SK-N-SH (cell line): ENCODE measurements around the gene LXN. TPM values are rescaled to one million over a fixed set of nuclear protein-coding genes. Genes with fewer than 3 reads are reported as not detected.

Experiments
- CTCF ChIA-PET: fragments of 300-600, 350-600 bp; formaldehyde crosslinking; extraction: SDS; loops from one replicate; lab custom pipeline; 2021; lab: Yijun Ruan, JAX
- POLR2A ChIA-PET: fragments of 350-600 bp; sonication (Branson Sonifier 250); formaldehyde crosslinking; extraction: SDS; loops from one replicate; lab custom pipeline; 2020; ENCODE audit warnings: antibody characterized with exemption, inconsistent platforms; lab: Yijun Ruan, JAX
- DNase-seq: peaks from one replicate; pipeline ENCODE4 v3.0.0; 2012
- H2AFZ ChIP-seq: fragments of 200-600 bp; sonication (generic); 2 replicates; pipeline ENCODE4 v1.8.1; 2016; ENCODE audit warnings: antibody characterized with exemption, mild to moderate bottlenecking, low read depth
- H3F3A ChIP-seq: fragments of 200-600 bp; sonication (generic); replicated peaks from 2 replicates; pipeline ENCODE3; 2016; ENCODE audit warnings: antibody characterized with exemption, mild to moderate bottlenecking; ENCODE audit not compliant: insufficient read depth
- H3K27ac ChIP-seq, 2 experiments: fragments of 200-500 bp in 1 of 2; fragments of 200-600 bp in 1 of 2; sonication (Bioruptor generic) in 1 of 2; sonication (generic), shearing (Covaris generic) in 1 of 2; 2 replicates each; pipeline versions ENCODE4 v1.5.1 to v1.6.1; 2014 to 2016; ENCODE audit warnings: low read depth in 2 of 2, inconsistent platforms in 1 of 2, low read length in 1 of 2, mild to moderate bottlenecking in 1 of 2, mixed read lengths in 1 of 2
- H3K27me3 ChIP-seq: fragments of 200-600 bp; sonication (generic), shearing (Covaris generic); 2 replicates; pipeline ENCODE4 v1.6.1; 2016; ENCODE audit warnings: mixed run types; ENCODE audit not compliant: insufficient read depth
- H3K36me3 ChIP-seq, 2 experiments: fragments of 200-500 bp in 1 of 2; fragments of 200-600 bp in 1 of 2; sonication (Bioruptor generic) in 1 of 2; sonication (generic) in 1 of 2; replicated peaks in 1 of 2; 2 replicates each; pipeline versions ENCODE3 to v1.5.1; 2014 to 2016; ENCODE audit warnings: low read length in 1 of 2, mild to moderate bottlenecking in 1 of 2; ENCODE audit not compliant: insufficient read depth in 2 of 2, control insufficient read depth in 1 of 2
- H3K4me1 ChIP-seq, 2 experiments: fragments of 200-500 bp in 1 of 2; fragments of 200-600 bp in 1 of 2; sonication (Bioruptor generic) in 1 of 2; sonication (generic), shearing (Covaris generic) in 1 of 2; 2 replicates each; pipeline versions ENCODE4 v1.5.1 to v1.6.1; 2014 to 2016; ENCODE audit warnings: low read depth in 1 of 2, low read length in 1 of 2, mixed run types in 1 of 2; ENCODE audit not compliant: insufficient read depth in 2 of 2, control insufficient read depth in 1 of 2
- H3K4me2 ChIP-seq: fragments of 200-600 bp; sonication (generic), shearing (Covaris generic); 2 replicates; pipeline ENCODE4 v1.6.1; 2017; ENCODE audit warnings: mixed run types
- H3K4me3 ChIP-seq, 2 experiments: fragments of 200-500 bp in 1 of 2; fragments of 200-600 bp in 1 of 2; sonication (Bioruptor generic) in 1 of 2; sonication (generic), shearing (Covaris generic) in 1 of 2; 2 replicates each; pipeline versions ENCODE4 v1.5.1 to v1.8.1; 2014 to 2016; ENCODE audit warnings: low read depth in 2 of 2, inconsistent platforms in 1 of 2, low read length in 1 of 2, mild to moderate bottlenecking in 1 of 2, mixed read lengths in 1 of 2, moderate library complexity in 1 of 2
- H3K79me2 ChIP-seq: fragments of 200-600 bp; sonication (generic); 2 replicates; pipeline ENCODE4 v1.8.1; 2017; ENCODE audit warnings: mild to moderate bottlenecking; ENCODE audit not compliant: insufficient read depth
- H3K9ac ChIP-seq: fragments of 200-600 bp; sonication (generic); 2 replicates; pipeline ENCODE4 v1.6.1; 2017; ENCODE audit warnings: mixed run types
- H3K9me2 ChIP-seq: fragments of 200-600 bp; sonication (generic); 2 replicates; pipeline ENCODE4 v1.6.1; 2017; ENCODE audit warnings: mixed run types
- H3K9me3 ChIP-seq: fragments of 200-600 bp; sonication (generic); 2 replicates; pipeline ENCODE4 v1.6.1; 2017; ENCODE audit warnings: mixed run types, mild to moderate bottlenecking, moderate library complexity
- H4K20me1 ChIP-seq: fragments of 200-600 bp; sonication (generic); 2 replicates; pipeline ENCODE4 v1.6.1; 2017; ENCODE audit warnings: mild to moderate bottlenecking, mixed run types; ENCODE audit not compliant: insufficient read depth
- GATA2 ChIP-seq: sonication (generic); formaldehyde crosslinking; IDR thresholded peaks from 2 replicates; pipeline ENCODE4 v1.5.0; 2020; ENCODE audit warnings: mild to moderate bottlenecking, missing genetic modification reagents
- PBX3 ChIP-seq: IDR thresholded peaks from 2 replicates; pipeline ENCODE4; 2012
- SMC3 ChIP-seq: IDR thresholded peaks from 2 replicates; pipeline ENCODE4 v1.6.1; 2012; ENCODE audit warnings: low read depth, low read length, improper control_type of control experiment
- TEAD4 ChIP-seq: IDR thresholded peaks from 2 replicates; pipeline ENCODE4 v1.4.0; 2012; ENCODE audit warnings: mild to moderate bottlenecking, borderline replicate concordance; ENCODE audit not compliant: insufficient read depth
- WGBS: methylation state at CpG from one replicate; pipeline ENCODE4 v1.1.6; 2017; ENCODE audit warnings: low lambda C conversion rate; 5-methylcytosine and 5-hydroxymethylcytosine counted together
- polyA plus RNA-seq, 3 experiments: library from polyadenylated mRNA; depleted of rRNA; stranded (reverse); fragments of >200 nt; gene quantifications; 2 replicates each; pipeline ENCODE4 v1.2.3, GENCODE V29; 2012
- TF ChIP-seq, protein P1 (sequence below): IDR thresholded peaks from 2 replicates; pipeline ENCODE4 v1.4.0; 2012; ENCODE audit warnings: low read depth, borderline replicate concordance

The LXN gene
- polyA plus RNA-seq, 1 of the 3 experiments (the other 2 are of a cell fraction): not detected

- TF ChIP-seq TEAD4 (no peak), GATA2 (no peak)
- TF ChIP-seq, protein P1, sequence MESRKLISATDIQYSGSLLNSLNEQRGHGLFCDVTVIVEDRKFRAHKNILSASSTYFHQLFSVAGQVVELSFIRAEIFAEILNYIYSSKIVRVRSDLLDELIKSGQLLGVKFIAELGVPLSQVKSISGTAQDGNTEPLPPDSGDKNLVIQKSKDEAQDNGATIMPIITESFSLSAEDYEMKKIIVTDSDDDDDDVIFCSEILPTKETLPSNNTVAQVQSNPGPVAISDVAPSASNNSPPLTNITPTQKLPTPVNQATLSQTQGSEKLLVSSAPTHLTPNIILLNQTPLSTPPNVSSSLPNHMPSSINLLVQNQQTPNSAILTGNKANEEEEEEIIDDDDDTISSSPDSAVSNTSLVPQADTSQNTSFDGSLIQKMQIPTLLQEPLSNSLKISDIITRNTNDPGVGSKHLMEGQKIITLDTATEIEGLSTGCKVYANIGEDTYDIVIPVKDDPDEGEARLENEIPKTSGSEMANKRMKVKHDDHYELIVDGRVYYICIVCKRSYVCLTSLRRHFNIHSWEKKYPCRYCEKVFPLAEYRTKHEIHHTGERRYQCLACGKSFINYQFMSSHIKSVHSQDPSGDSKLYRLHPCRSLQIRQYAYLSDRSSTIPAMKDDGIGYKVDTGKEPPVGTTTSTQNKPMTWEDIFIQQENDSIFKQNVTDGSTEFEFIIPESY: no peak
- TF ChIP-seq, all 33 proteins: peak for 0
- H3F3A ChIP-seq: peaks cover 4% of the 10 kb centered on the region
- CTCF ChIA-PET: interaction anchor here (1.0 to 2.1 kb wide), 4 partner anchors 26 to 154 kb away, joined by 3 to 4 read pairs (median 4); partner anchors contain the start of gene GFM1
Observed at GRCh38 chr3:158685159-158685558, 12.7 kb upstream of the LXN start.

DNA sequence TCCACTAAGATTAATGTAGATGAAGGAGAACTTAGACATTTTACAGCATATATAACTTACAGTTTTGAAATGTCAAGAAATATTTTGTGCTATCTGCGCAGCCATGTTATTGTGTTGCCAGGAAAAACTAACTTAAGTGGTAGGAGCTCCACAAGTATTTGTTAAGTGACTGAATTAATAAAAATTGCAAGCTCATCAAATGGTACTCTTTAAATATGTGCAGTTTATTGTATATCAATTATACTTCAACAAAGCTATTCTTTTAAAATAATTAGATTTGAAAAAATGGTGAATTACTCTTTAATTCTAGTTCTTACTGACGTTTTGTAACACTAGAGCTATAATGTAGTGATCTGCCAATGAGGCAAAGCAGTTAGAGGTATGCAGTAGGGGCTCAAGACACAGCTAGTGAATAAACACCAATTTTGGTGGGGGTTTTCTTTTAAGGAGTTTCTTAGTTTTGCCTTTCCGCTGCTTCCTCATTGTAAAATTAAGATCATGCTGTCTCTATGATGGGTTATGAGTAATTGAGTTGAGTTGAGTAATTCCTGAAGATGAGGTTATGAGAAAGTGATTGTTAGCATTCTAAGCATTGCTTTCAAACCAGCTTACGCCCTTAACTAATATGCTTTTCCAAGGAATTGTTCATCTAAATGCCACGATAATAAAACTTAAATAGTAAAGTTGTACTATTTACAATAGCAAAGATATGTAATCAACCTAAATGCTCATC lies 10.9 kb upstream of the LXN start:
- H3K79me2 ChIP-seq: peaks cover 10% of the 10 kb centered on the region; the same call in 1 of the 2 replicates
- H3K4me1 ChIP-seq: peaks cover 0 to 23% of the 10 kb centered on the region in 2 experiments; a peak in 2 of 4 replicates
- H3F3A ChIP-seq: peaks cover 14% of the 10 kb centered on the region
- H3K4me3 ChIP-seq: no peak overlapping the region
- no peaks in the 10 kb centered on the region for H4K20me1 ChIP-seq
- 91% methylated on average over 5 of the region's 5 CpGs for WGBS
- peak overlapping the region in 1 of 2 experiments; percentile 45; a peak in 2 of 4 replicates for H3K27ac ChIP-seq
- peak; percentile 6; the same call in 1 of the 2 replicates for TF ChIP-seq PBX3
- TF ChIP-seq SMC3: no peak
- TF ChIP-seq, all 33 proteins: peak for 1
- ChIA-PET CTCF (interaction anchor here (1.4 to 1.7 kb wide), 2 partner anchors 12 to 39 kb away, joined by 5 read pairs; partner anchors contain the start of gene GFM1), POLR2A (no interaction called here)
- no peaks in the 10 kb centered on the region for H3K9me3 ChIP-seq
- no peak overlapping the region for H2AFZ ChIP-seq
- peaks cover 30 to 42% of the 10 kb centered on the region in 2 experiments for H3K36me3 ChIP-seq
- H3K27me3 ChIP-seq: no peaks in the 10 kb centered on the region
- no peak overlapping the region for H3K4me2 ChIP-seq
- H3K9ac ChIP-seq: no peak overlapping the region
- DNase-seq: no peak
- no peaks in the 10 kb centered on the region for H3K9me2 ChIP-seq

More at GRCh38 chr3:158685159-158685558, 12.7 kb upstream of the LXN start:
- peak overlapping the region; percentile 30; the same call in 1 of the 2 replicates for H3K9ac ChIP-seq
- no peak overlapping the region; the same call in 1 of the 2 replicates for H3K4me2 ChIP-seq
- H3K4me3 ChIP-seq: no peak overlapping the region
- no peaks in the 10 kb centered on the region for H3K9me3 ChIP-seq
- H4K20me1 ChIP-seq: no peaks in the 10 kb centered on the region
- WGBS: 50% methylated on average over 2 of the region's 2 CpGs
- H2AFZ ChIP-seq: no peak overlapping the region
- H3K9me2 ChIP-seq: no peaks in the 10 kb centered on the region
- H3K4me1 ChIP-seq: peaks cover 0 to 17% of the 10 kb centered on the region in 2 experiments; a peak in 2 of 4 replicates
- POLR2A ChIA-PET: no interaction called here
- peaks cover 42 to 50% of the 10 kb centered on the region in 2 experiments for H3K36me3 ChIP-seq
- H3K79me2 ChIP-seq: peaks cover 8% of the 10 kb centered on the region; the same call in 1 of the 2 replicates
- H3K27ac ChIP-seq: peak overlapping the region in 1 of 2 experiments; percentile 45; a peak in 2 of 4 replicates
- no peak for DNase-seq
- no peaks in the 10 kb centered on the region for H3K27me3 ChIP-seq
